Measurements from ENCODE around the gene GJD4. TPM values are rescaled to one million over a fixed set of nuclear protein-coding genes. Genes with fewer than 3 reads are reported as not detected.

Gene GJD4
- total RNA-seq, 4 donors from 2014 or later = not detected

GRCh38 chr10:35598379-35598778 is 6.8 kb upstream of the GJD4 start:
- DNase-seq (ENCODE audit: low spot score in 2 of 2) = no peak
- 35 to 43% methylated on average over 6 of the region's 6 CpGs for WGBS, 2 donors
- TF ChIP-seq POLR2A (IDR thresholded peaks at IDR 0.05) = no peak
- intact Hi-C loops (cut with DNase I; ENCODE audit: low total_unique reads) = no loop called here
- H3K4me3 ChIP-seq (ENCODE audit: low read depth, poor library complexity, severe bottlenecking) = no peak overlapping the region

- WGBS, 2 donors = 68 to 72% methylated on average over 2 of the region's 2 CpGs
- no peak for DNase-seq (ENCODE audit: low spot score in 2 of 2)
- intact Hi-C loops (cut with DNase I; ENCODE audit: low total_unique reads) = no loop called here
- no peak overlapping the region for H3K4me3 ChIP-seq (ENCODE audit: low read depth, poor library complexity, severe bottlenecking)
- TF ChIP-seq CTCF (IDR thresholded peaks at IDR 0.05) = no peak
- no peak for TF ChIP-seq POLR2A (IDR thresholded peaks at IDR 0.05)
Observed at GRCh38 chr10:35600193-35600592, 4.9 kb upstream of the GJD4 start.

GRCh38 chr10:35606430-35606829 is 1.3 kb downstream of the GJD4 start:
- intact Hi-C loops (cut with DNase I; ENCODE audit: low total_unique reads) = no loop called here
- DNase-seq (ENCODE audit: low spot score in 2 of 2) = no peak
- WGBS, 2 donors = 48 to 63% methylated on average over 6 of the region's 6 CpGs
- TF ChIP-seq POLR2A (IDR thresholded peaks at IDR 0.05) (no peak), CTCF (IDR thresholded peaks at IDR 0.05) (no peak)
- no peak overlapping the region for H3K4me3 ChIP-seq (ENCODE audit: low read depth, poor library complexity, severe bottlenecking)

GRCh38 chr10:35607475-35608327 is 2.6 kb downstream of the GJD4 start:
- no peak for DNase-seq (ENCODE audit: low spot score in 2 of 2)
- TF ChIP-seq POLR2A (IDR thresholded peaks at IDR 0.05) = no peak
- TF ChIP-seq CTCF (IDR thresholded peaks at IDR 0.05) = no peak
- H3K4me3 ChIP-seq (ENCODE audit: low read depth, poor library complexity, severe bottlenecking) = no peak overlapping the region
- intact Hi-C loops (cut with DNase I; ENCODE audit: low total_unique reads) = no loop called here
- 5 to 17% methylated on average over 47 to 66 of the region's 78 CpGs for WGBS, 2 donors

- TF ChIP-seq CTCF (IDR thresholded peaks at IDR 0.05) (no peak), POLR2A (IDR thresholded peaks at IDR 0.05) (no peak)
- no peak for DNase-seq (ENCODE audit: low spot score in 2 of 2)
- intact Hi-C loops (cut with DNase I; ENCODE audit: low total_unique reads) = no loop called here
- no peak overlapping the region for H3K4me3 ChIP-seq (ENCODE audit: low read depth, poor library complexity, severe bottlenecking)
- WGBS, 2 donors = 58 to 68% methylated on average over 8 to 14 of the region's 16 CpGs
Observed at GRCh38 chr10:35608328-35608672, 3.2 kb downstream of the GJD4 start.

GRCh38 chr10:35611750-35612149 is 6.6 kb downstream of the GJD4 start:
- 81 to 86% methylated on average over 6 of the region's 6 CpGs for WGBS, 2 donors
- intact Hi-C loops (cut with DNase I; ENCODE audit: low total_unique reads) = no loop called here

More at GRCh38 chr10:35611750-35612149, 6.6 kb downstream of the GJD4 start:
- no peak for DNase-seq (ENCODE audit: low spot score in 2 of 2)
- no peak for TF ChIP-seq CTCF (IDR thresholded peaks at IDR 0.05)
- no peak for TF ChIP-seq POLR2A (IDR thresholded peaks at IDR 0.05)
- no peak overlapping the region for H3K4me3 ChIP-seq (ENCODE audit: low read depth, poor library complexity, severe bottlenecking)

All from lower leg skin (tissue), 4 donors.